K562 (cell line): ENCODE measurements around the gene SP2. TPM values are rescaled to one million over a fixed set of nuclear protein-coding genes. Genes with fewer than 3 reads are reported as not detected.
A peak's percentile ranks its signal among the peaks of the same experiment; 100 is the strongest.

Source experiments
- ATAC-seq: fragments of 200-7000 bp; cut with Tn5 transposase; 3 replicates; pipeline ENCODE4 v1.9.1; 2020; ENCODE audit warnings: moderate library complexity
- BruUV-seq: library from RNA; stranded (reverse); fragments of 400-500 nt; replicated peaks from 2 replicates; lab custom pipeline; 2021; lab: Mats Ljungman, UMichigan
- CTCF ChIA-PET: fragments of 300-600 bp; formaldehyde crosslinking; extraction: SDS; loops from one replicate; lab custom pipeline; 2021; ENCODE audit warnings: low intra/inter-chr PET ratio; lab: Yijun Ruan, JAX
- POLR2A ChIA-PET: fragments of 300-600, 350-650 bp; sonication (Branson Sonifier 250); formaldehyde crosslinking; extraction: SDS; loops from one replicate; lab custom pipeline; 2021; ENCODE audit warnings: antibody characterized with exemption, inconsistent platforms; lab: Yijun Ruan, JAX
- DNase-seq, 4 experiments: peaks; one replicate each; pipeline versions ENCODE4 v3.0.0 to v3.0.0-alpha.2; 2011 to 2018; ENCODE audit warnings: low spot score in 3 of 4, mixed read lengths in 3 of 4; ENCODE audit errors: extremely low read depth in 1 of 4
- FAIRE-seq: peaks from 2 replicates; lab custom pipeline; 2011; peaks lifted over from hg19 to GRCh38; lab: Jason Lieb, UNC
- H2AFZ ChIP-seq: 2 replicates; pipeline ENCODE4 v1.6.0; 2011; ENCODE audit warnings: low read depth, low read length, control low read depth, inconsistent platforms
- H3K27ac ChIP-seq: fragments of 200-600 bp; 3 replicates; pipeline ENCODE4 v1.8.0; 2011; ENCODE audit warnings: low read depth, mild to moderate bottlenecking, control low read depth, inconsistent platforms, low read length, moderate library complexity, mixed read lengths; ENCODE audit errors: extremely low read depth
- H3K27me3 ChIP-seq, 2 experiments: fragments of 300-600 bp in 1 of 2; 2 replicates in 1 of 2; 3 replicates in 1 of 2; pipeline versions ENCODE4 v1.6.0 to v1.8.0; 2011; ENCODE audit warnings: inconsistent platforms in 2 of 2, low read length in 2 of 2, mild to moderate bottlenecking in 1 of 2, mixed read lengths in 1 of 2, moderate library complexity in 1 of 2; ENCODE audit not compliant: control insufficient read depth in 2 of 2, insufficient read depth in 2 of 2
- H3K36me3 ChIP-seq: fragments of 300-600 bp; 3 replicates; pipeline ENCODE4 v1.8.0; 2011; ENCODE audit warnings: mild to moderate bottlenecking, low read length, inconsistent platforms; ENCODE audit not compliant: control insufficient read depth, insufficient read depth
- H3K4me1 ChIP-seq, 2 experiments: fragments of 200-600 bp in 1 of 2; replicated peaks in 1 of 2; 2 replicates in 1 of 2; 3 replicates in 1 of 2; pipeline versions ENCODE4 v1.5.1 to v1.8.0; 2011; ENCODE audit warnings: inconsistent platforms in 2 of 2, low read length in 2 of 2, mild to moderate bottlenecking in 1 of 2, mixed read lengths in 1 of 2, moderate library complexity in 1 of 2; ENCODE audit not compliant: control insufficient read depth in 2 of 2, insufficient read depth in 2 of 2
- H3K4me2 ChIP-seq: 2 replicates; pipeline ENCODE4 v1.6.1; 2011; ENCODE audit warnings: low read length, control low read depth, inconsistent platforms, mixed read lengths; ENCODE audit not compliant: insufficient read depth
- H3K4me3 ChIP-seq: fragments of 200-600 bp; sonication (generic), shearing (Covaris generic); 2 replicates; pipeline ENCODE4 v1.5.1; 2016; ENCODE audit warnings: control low read depth, inconsistent platforms
- H3K79me2 ChIP-seq: fragments of 200-600 bp; 3 replicates; pipeline ENCODE4 v1.8.0; 2011; ENCODE audit warnings: low read length, inconsistent platforms; ENCODE audit not compliant: control insufficient read depth, insufficient read depth
- H3K9ac ChIP-seq, 2 experiments: 2 replicates each; pipeline versions ENCODE4 v1.6.0 to v1.6.1; 2011; ENCODE audit warnings: low read depth in 2 of 2, low read length in 2 of 2, control low read depth in 1 of 2, inconsistent platforms in 1 of 2, mild to moderate bottlenecking in 1 of 2, mixed read lengths in 1 of 2; ENCODE audit not compliant: insufficient read depth in 1 of 2
- H3K9me1 ChIP-seq: one replicate; pipeline ENCODE4 v1.6.0; 2011; ENCODE audit warnings: inconsistent platforms, mild to moderate bottlenecking, low read length, moderate library complexity; ENCODE audit not compliant: control insufficient read depth, insufficient read depth
- H3K9me3 ChIP-seq: replicated peaks from 2 replicates; pipeline ENCODE4 v1.5.1; 2011; ENCODE audit warnings: low read depth, low read length, inconsistent platforms; ENCODE audit not compliant: control insufficient read depth, insufficient read depth
- H4K20me1 ChIP-seq: replicated peaks from 2 replicates; pipeline ENCODE4 v1.6.1; 2011; ENCODE audit warnings: low read length, inconsistent platforms, mixed read lengths; ENCODE audit not compliant: control insufficient read depth, insufficient read depth
- AFF1 ChIP-seq, 2 experiments: fragments of 450-650 bp; IDR thresholded peaks; 2 replicates each; pipeline ENCODE4 v1.6.1; 2018; ENCODE audit warnings: mild to moderate bottlenecking in 2 of 2, low read depth in 1 of 2; ENCODE audit not compliant: partially characterized antibody in 2 of 2
- CAMTA2 ChIP-seq: fragments of 250-450 bp; sonication (Bioruptor Pico); conservative IDR thresholded peaks from 2 replicates; pipeline ENCODE4 v1.5.1; 2022
- CBX1 ChIP-seq: sonication (generic); IDR thresholded peaks from 2 replicates; pipeline ENCODE4 v1.6.1; 2016; ENCODE audit warnings: antibody characterized with exemption, low read depth, mild to moderate bottlenecking
- ETS1 ChIP-seq: conservative IDR thresholded peaks from 2 replicates; pipeline ENCODE4 v1.6.1; 2011; ENCODE audit warnings: low read depth, mild to moderate bottlenecking, low read length; ENCODE audit not compliant: control insufficient read depth
- HDAC2 ChIP-seq: fragments of 450-650 bp; IDR thresholded peaks from 2 replicates; pipeline ENCODE4 v1.6.1; 2016; ENCODE audit warnings: mild to moderate bottlenecking
- HLTF ChIP-seq: fragments of 450-650 bp; IDR thresholded peaks from 2 replicates; pipeline ENCODE4 v1.6.1; 2016
- KLF16 ChIP-seq: IDR thresholded peaks from 2 replicates; pipeline ENCODE4 v1.6.1; 2016; ENCODE audit warnings: antibody characterized with exemption
- LCOR ChIP-seq: sonication (generic); formaldehyde crosslinking; IDR thresholded peaks from 2 replicates; pipeline ENCODE4 v1.8.0; 2022; ENCODE audit warnings: mild to moderate bottlenecking, missing genetic modification reagents
- MTA3 ChIP-seq: fragments of 450-650 bp; formaldehyde crosslinking; IDR thresholded peaks from 2 replicates; pipeline ENCODE4 v1.6.1; 2017; ENCODE audit warnings: mild to moderate bottlenecking, borderline replicate concordance
- NONO ChIP-seq, 2 experiments: fragments of 200-400 bp in 1 of 2; fragments of 450-650 bp in 1 of 2; formaldehyde crosslinking in 1 of 2; IDR thresholded peaks; 2 replicates each; pipeline ENCODE4 v1.6.1; 2017; ENCODE audit warnings: low read depth in 2 of 2, mild to moderate bottlenecking in 2 of 2, moderate library complexity in 2 of 2, low read length in 1 of 2
- NR2C2 ChIP-seq, 2 experiments: fragments of 200-800 bp in 1 of 2; sonication (Bioruptor generic) in 1 of 2; sonication (generic) in 1 of 2; formaldehyde crosslinking in 1 of 2; IDR thresholded peaks; 2 replicates each; pipeline versions ENCODE4 v1.6.1 to v1.8.0; 2016 to 2022; ENCODE audit warnings: mild to moderate bottlenecking in 1 of 2, missing compliant biosample characterization in 1 of 2, missing genetic modification characterization in 1 of 2, missing genetic modification reagents in 1 of 2
- PURB ChIP-seq: sonication (generic); formaldehyde crosslinking; IDR thresholded peaks from 2 replicates; pipeline ENCODE4 v1.9.0; 2021; ENCODE audit warnings: low read depth, mild to moderate bottlenecking, missing genetic modification reagents
- RBM25 ChIP-seq: fragments of 200-400 bp; formaldehyde crosslinking; IDR thresholded peaks from 2 replicates; pipeline ENCODE4 v1.6.1; 2018; ENCODE audit warnings: low read length, low read depth, moderate library complexity; ENCODE audit not compliant: severe bottlenecking
- RCOR1 ChIP-seq, 2 experiments: IDR thresholded peaks; 2 replicates each; pipeline ENCODE4 v1.6.1; 2012; ENCODE audit warnings: low read depth in 2 of 2, low read length in 2 of 2, borderline replicate concordance in 1 of 2, improper control_type of control experiment in 1 of 2
- TCF3 ChIP-seq: sonication (generic); formaldehyde crosslinking; IDR thresholded peaks from 2 replicates; pipeline ENCODE4 v1.4.0; 2020; ENCODE audit warnings: mild to moderate bottlenecking, missing genetic modification reagents
- TCFL5 ChIP-seq: fragments of 250-450 bp; sonication (Bioruptor Pico); conservative IDR thresholded peaks from 2 replicates; pipeline ENCODE4 v1.6.1; 2021; ENCODE audit warnings: mild to moderate bottlenecking, moderate library complexity, matching md5 sums
- YBX1 ChIP-seq: fragments of 450-650 bp; IDR thresholded peaks from 2 replicates; pipeline ENCODE4 v1.7.1; 2016; ENCODE audit warnings: mild to moderate bottlenecking
- ZNF277 ChIP-seq: fragments of 250-450 bp; sonication (Bioruptor Pico); IDR thresholded peaks from 2 replicates; pipeline ENCODE4 v1.8.0; 2022; ENCODE audit warnings: inconsistent platforms, mild to moderate bottlenecking, moderate library complexity, borderline replicate concordance
- in situ Hi-C: fragments of 300-500 bp; cut with MboI; formaldehyde crosslinking; loops from 4 replicates; pipeline ENCODE4 v1.15.0; 2018; ENCODE audit warnings: inconsistent platforms, mixed read lengths
- intact Hi-C: fragments of 100-400 bp; cut with micrococcal nuclease; formaldehyde crosslinking; loops from 2 replicates; pipeline ENCODE4 v1.14.2; 2022
- polyA plus RNA-seq, 8 experiments: library from polyadenylated mRNA; depleted of rRNA in 4 of 8; stranded (reverse) in 5 of 8; unstranded in 3 of 8; fragments of >200 nt; fragmentation: Nextera tagmentation in 2 of 8; fragmentation: Illumina TruSeq in 1 of 8; extraction: Ambion mirVana in 2 of 8; extraction: Trizol in 1 of 8; gene quantifications; 2 replicates each; pipeline versions ENCODE4 v1.2.1 to v1.2.3, GENCODE V29; 2011 to 2014; ENCODE audit warnings: inconsistent platforms in 1 of 8, missing spikeins in 1 of 8
- total RNA-seq, 7 experiments: library from RNA; depleted of rRNA in 6 of 7; stranded (reverse); fragments of >200 nt in 6 of 7; fragmentation: Illumina TruSeq in 2 of 7; extraction: Trizol in 2 of 7; gene quantifications; 2 replicates each; pipeline versions ENCODE4 v1.2.1 to v1.2.3, GENCODE V29; 2011 to 2021; ENCODE audit warnings: low replicate concordance in 1 of 7

Gene SP2
- total and polyA plus RNA-seq, 9 of the 15 experiments (the other 6 are each of a cell fraction or from before 2014, with no cell fraction given) = 0.77 to 22.3 (median 2.3) TPM

- H2AFZ ChIP-seq = no peak overlapping the region
- CTCF ChIA-PET = no interaction called here
- H3K4me3 ChIP-seq = no peak overlapping the region
- DNase-seq (no peak), ATAC-seq (no peak), FAIRE-seq (no peak)
- no peaks in the 10 kb centered on the region; the same call in 1 of the 3 replicates for H3K79me2 ChIP-seq
- no TSS peak for BruUV-seq
- no peak overlapping the region for H3K4me2 ChIP-seq
- H3K27me3 ChIP-seq = peaks cover 0 to 2% of the 10 kb centered on the region in 2 experiments; a peak in 1 of 5 replicates
- H3K4me1 ChIP-seq = peaks cover 13 to 25% of the 10 kb centered on the region in 2 experiments
- no peaks in the 10 kb centered on the region for H3K9me1 ChIP-seq
- intact Hi-C loops = no loop called here
- H4K20me1 ChIP-seq = no peaks in the 10 kb centered on the region
- H3K36me3 ChIP-seq = no peaks in the 10 kb centered on the region
- POLR2A ChIA-PET = interaction anchor here (0.6 to 1.3 kb wide), 4 partner anchors 9 to 125 kb away, joined by 3 to 5 read pairs (median 4); no protein-coding TSS in a partner anchor
- H3K9me3 ChIP-seq = no peaks in the 10 kb centered on the region
- in situ Hi-C loops = no loop called here
- no peak overlapping the region for H3K27ac ChIP-seq
- H3K9ac ChIP-seq = no peak overlapping the region
- no peak for TF ChIP-seq LCOR (CRISPR knock-in tag)
- TF ChIP-seq NR2C2 (CRISPR knock-in tag; IDR thresholded peaks at IDR 0.05) = no peak
- no peak for TF ChIP-seq NR2C2 (tag; IDR thresholded peaks at IDR 0.05)
- TF ChIP-seq PURB (CRISPR knock-in tag) = no peak
- TF ChIP-seq RBM25 = peak; percentile 93
- TF ChIP-seq ETS1 = no peak
- no peak for TF ChIP-seq CAMTA2 (CRISPR knock-in tag)
- TF ChIP-seq TCF3 = no peak
- 0 out of 2 replicates have a peak, but pooled peaks have one; percentile 34 for TF ChIP-seq CBX1
- TF ChIP-seq RCOR1 (IDR thresholded peaks at IDR 0.05; ENCODE audit: borderline replicate concordance in 1 of 2, low read depth in 2 of 2, low read length in 2 of 2) = peak in 1 of 2 experiments; percentile 75; a peak in 2 of 4 replicates
- no peak for TF ChIP-seq ZNF277 (CRISPR knock-in tag)
- TF ChIP-seq HLTF = no peak
- TF ChIP-seq MTA3 = no peak
- no peak for TF ChIP-seq YBX1
- no peak for TF ChIP-seq AFF1 (IDR thresholded peaks at IDR 0.05; ENCODE audit: low read depth in 1 of 2, partially characterized antibody in 2 of 2)
- peak; percentile 89 for TF ChIP-seq HDAC2
- no peak for TF ChIP-seq KLF16
- TF ChIP-seq TCFL5 (CRISPR knock-in tag) = no peak
- TF ChIP-seq NONO (IDR thresholded peaks at IDR 0.05; ENCODE audit: low read depth in 2 of 2, low read length in 1 of 2) = no peak
Observed at GRCh38 chr17:47856830-47857229, 39.2 kb upstream of the SP2 start.
